OCI-LY7 (cell line): ENCODE measurements around the gene PSMD1. TPM values are rescaled to one million over a fixed set of nuclear protein-coding genes. Genes with fewer than 3 reads are reported as not detected.

Source experiments
- BruUV-seq: library from RNA; stranded (reverse); fragments of 400-500 nt; replicated peaks from 2 replicates; lab custom pipeline; 2021; lab: Mats Ljungman, UMichigan
- CTCF ChIA-PET: fragments of 300-600 bp; sonication (Branson Sonifier 250); formaldehyde crosslinking; loops from one replicate; lab custom pipeline; 2022; ENCODE audit warnings: antibody characterized with exemption; ENCODE audit not compliant: unreplicated experiment; lab: Charles Lee
- POLR2A ChIA-PET: fragments of 300-600 bp; sonication (Branson Sonifier 250); formaldehyde crosslinking; loops from one replicate; lab custom pipeline; 2022; ENCODE audit warnings: antibody characterized with exemption; lab: Charles Lee
- DNase-seq: peaks from one replicate; pipeline ENCODE4 v3.0.0-alpha.2; 2015; ENCODE audit warnings: low spot score
- H2AFZ ChIP-seq: fragments of 200-600 bp; sonication (generic), shearing (Covaris generic); 2 replicates; pipeline ENCODE4 v1.6.1; 2014; ENCODE audit warnings: mild to moderate bottlenecking, antibody characterized with exemption, low read length, moderate library complexity
- H3K27ac ChIP-seq: fragments of 200-600 bp; sonication (generic); 2 replicates; pipeline ENCODE4 v1.5.1; 2014; ENCODE audit warnings: mixed run types, low read depth, mild to moderate bottlenecking, moderate library complexity, low read length, inconsistent platforms; ENCODE audit not compliant: poor library complexity, severe bottlenecking
- H3K36me3 ChIP-seq: fragments of 200-600 bp; sonication (generic); 2 replicates; pipeline ENCODE4 v1.6.1; 2014; ENCODE audit warnings: mild to moderate bottlenecking, antibody characterized with exemption, low read length, moderate library complexity, mixed read lengths; ENCODE audit not compliant: insufficient read depth
- H3K4me1 ChIP-seq: fragments of 200-600 bp; sonication (generic); 2 replicates; pipeline ENCODE4 v1.5.1; 2014; ENCODE audit warnings: mild to moderate bottlenecking, low read length; ENCODE audit not compliant: insufficient read depth, poor library complexity, severe bottlenecking
- H3K4me2 ChIP-seq: fragments of 200-600 bp; sonication (generic); 2 replicates; pipeline ENCODE4 v1.6.1; 2014; ENCODE audit warnings: mild to moderate bottlenecking, low read length
- H3K4me3 ChIP-seq: fragments of 200-600 bp; sonication (generic); 2 replicates; pipeline ENCODE4 v1.5.1; 2014; ENCODE audit warnings: mild to moderate bottlenecking, low read depth, low read length; ENCODE audit not compliant: poor library complexity, severe bottlenecking
- H3K79me2 ChIP-seq: fragments of 200-600 bp; sonication (generic); 2 replicates; pipeline ENCODE4 v1.6.1; 2016; ENCODE audit warnings: low read depth, mild to moderate bottlenecking, low read length, moderate library complexity, mixed read lengths; ENCODE audit not compliant: insufficient read depth
- H3K9me2 ChIP-seq: fragments of 200-600 bp; sonication (generic); 2 replicates; pipeline ENCODE4 v1.6.1; 2016; ENCODE audit warnings: mild to moderate bottlenecking, low read length, mixed read lengths; ENCODE audit not compliant: insufficient read depth
- H3K9me3 ChIP-seq: fragments of 200-600 bp; sonication (generic); 2 replicates; pipeline ENCODE4 v1.6.1; 2014; ENCODE audit warnings: mild to moderate bottlenecking, mixed run types, low read length, mixed read lengths
- H4K20me1 ChIP-seq: fragments of 200-600 bp; sonication (generic); 2 replicates; pipeline ENCODE4 v1.6.1; 2014; ENCODE audit warnings: mild to moderate bottlenecking, antibody characterized with exemption, low read length, moderate library complexity, mixed read lengths; ENCODE audit not compliant: insufficient read depth
- EZH2phosphoT487 ChIP-seq: fragments of 200-600 bp; sonication (generic); IDR thresholded peaks from 2 replicates; pipeline ENCODE4 v1.6.1; 2018; ENCODE audit warnings: low read depth, borderline replicate concordance, mild to moderate bottlenecking, mixed run types, antibody characterized with exemption, low read length, moderate library complexity, mixed read lengths
- intact Hi-C: fragments of 100-400 bp; cut with micrococcal nuclease; formaldehyde crosslinking; loops from one replicate; pipeline ENCODE4 v1.10.0; 2022; ENCODE audit not compliant: unreplicated experiment
- total RNA-seq, 2 experiments: library from RNA; depleted of rRNA in 1 of 2; stranded (reverse); fragments of >200 nt in 1 of 2; shearing (Covaris generic) in 1 of 2; gene quantifications; 2 replicates each; pipeline ENCODE4 v1.2.3, GENCODE V29; 2014 to 2022
- TF ChIP-seq, protein P1 (sequence below): fragments of 200-600 bp; sonication (generic); conservative IDR thresholded peaks from 2 replicates; pipeline ENCODE4 v1.5.1; 2014; ENCODE audit warnings: mild to moderate bottlenecking, antibody characterized with exemption, low read length, moderate library complexity, mixed read lengths

Gene PSMD1
- total RNA-seq, 2 experiments from 2014 or later, result 60.5 to 105 TPM

GRCh38 chr2:231028889-231029288 lies 27.8 kb upstream of the PSMD1 start:
- Histone ChIP-seq H3K36me3 (no peaks in the 10 kb centered on the region), H2AFZ (no peak overlapping the region), H3K9me2 (no peaks in the 10 kb centered on the region), H3K9me3 (no peaks in the 10 kb centered on the region), H3K4me3 (no peak overlapping the region), H3K4me1 (peaks cover under 1% of the 10 kb centered on the region), H3K27ac (no peak overlapping the region), H4K20me1 (no peaks in the 10 kb centered on the region), H3K4me2 (no peak overlapping the region), H3K79me2 (no peaks in the 10 kb centered on the region)
- BruUV-seq, result no TSS peak
- DNase-seq, result no peak
- intact Hi-C loops, result no loop called here
- CTCF ChIA-PET, result no interaction called here
- TF ChIP-seq, protein P1, sequence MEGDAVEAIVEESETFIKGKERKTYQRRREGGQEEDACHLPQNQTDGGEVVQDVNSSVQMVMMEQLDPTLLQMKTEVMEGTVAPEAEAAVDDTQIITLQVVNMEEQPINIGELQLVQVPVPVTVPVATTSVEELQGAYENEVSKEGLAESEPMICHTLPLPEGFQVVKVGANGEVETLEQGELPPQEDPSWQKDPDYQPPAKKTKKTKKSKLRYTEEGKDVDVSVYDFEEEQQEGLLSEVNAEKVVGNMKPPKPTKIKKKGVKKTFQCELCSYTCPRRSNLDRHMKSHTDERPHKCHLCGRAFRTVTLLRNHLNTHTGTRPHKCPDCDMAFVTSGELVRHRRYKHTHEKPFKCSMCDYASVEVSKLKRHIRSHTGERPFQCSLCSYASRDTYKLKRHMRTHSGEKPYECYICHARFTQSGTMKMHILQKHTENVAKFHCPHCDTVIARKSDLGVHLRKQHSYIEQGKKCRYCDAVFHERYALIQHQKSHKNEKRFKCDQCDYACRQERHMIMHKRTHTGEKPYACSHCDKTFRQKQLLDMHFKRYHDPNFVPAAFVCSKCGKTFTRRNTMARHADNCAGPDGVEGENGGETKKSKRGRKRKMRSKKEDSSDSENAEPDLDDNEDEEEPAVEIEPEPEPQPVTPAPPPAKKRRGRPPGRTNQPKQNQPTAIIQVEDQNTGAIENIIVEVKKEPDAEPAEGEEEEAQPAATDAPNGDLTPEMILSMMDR, result no peak
- TF ChIP-seq EZH2phosphoT487, result no peak
- POLR2A ChIA-PET, result no interaction called here

DNA sequence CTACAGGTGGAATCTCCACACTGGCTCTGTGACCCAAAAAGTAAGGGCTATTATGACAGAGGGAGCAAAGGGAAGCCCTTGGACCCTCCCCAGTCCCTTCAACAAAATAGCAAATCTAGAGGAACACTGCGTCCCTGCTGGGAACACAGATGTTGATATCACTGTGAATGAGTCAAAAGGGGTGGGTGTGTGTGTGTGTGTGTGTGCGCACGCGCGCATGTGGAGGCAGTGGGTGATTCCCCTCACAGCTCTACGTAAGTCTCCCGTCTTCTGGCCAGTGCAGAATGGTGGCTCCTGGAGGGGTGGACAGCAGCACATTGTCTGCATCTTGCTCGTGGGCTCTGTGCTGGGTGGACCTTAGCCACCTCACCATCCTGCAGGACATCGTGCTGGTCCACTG lies 27.1 kb upstream of the PSMD1 start:
- DNase-seq, result no peak

DNA sequence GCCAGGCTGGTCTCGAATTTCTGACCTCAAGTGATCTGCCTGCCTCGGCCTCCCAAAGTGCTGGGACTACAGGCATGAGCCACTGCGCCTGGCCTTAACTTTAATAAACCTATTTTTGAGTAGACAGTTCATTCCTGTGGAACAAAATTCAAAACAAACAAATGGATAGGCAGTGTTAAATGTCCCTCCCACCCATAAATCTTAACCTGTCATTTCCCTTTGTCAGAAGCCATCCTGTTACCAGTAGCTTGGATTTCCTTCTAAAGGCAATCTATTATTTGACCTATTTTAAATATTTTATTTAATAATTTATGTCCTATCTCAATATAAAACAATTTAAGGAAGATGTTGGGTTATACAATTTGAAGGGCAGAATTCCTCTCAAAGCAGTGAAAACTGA lies 25.9 kb upstream of the PSMD1 start:
- Histone ChIP-seq H3K9me2 (no peaks in the 10 kb centered on the region), H3K9me3 (no peaks in the 10 kb centered on the region), H3K4me3 (no peak overlapping the region), H4K20me1 (no peaks in the 10 kb centered on the region), H3K27ac (no peak overlapping the region), H3K36me3 (no peaks in the 10 kb centered on the region), H3K4me1 (peaks cover 13% of the 10 kb centered on the region), H2AFZ (no peak overlapping the region), H3K4me2 (no peak overlapping the region), H3K79me2 (no peaks in the 10 kb centered on the region)
- ChIA-PET CTCF (no interaction called here), POLR2A (no interaction called here)
- DNase-seq, result no peak
- TF ChIP-seq, protein P1, result no peak
- TF ChIP-seq EZH2phosphoT487, result no peak
- intact Hi-C loops, result no loop called here
- no TSS peak for BruUV-seq

More for the DNA sequence above, 27.1 kb upstream of the PSMD1 start:
- CTCF ChIA-PET, result no interaction called here
- Histone ChIP-seq H3K9me2 (no peaks in the 10 kb centered on the region), H2AFZ (no peak overlapping the region), H3K4me2 (no peak overlapping the region), H3K79me2 (no peaks in the 10 kb centered on the region), H3K27ac (no peak overlapping the region), H3K36me3 (no peaks in the 10 kb centered on the region), H4K20me1 (no peaks in the 10 kb centered on the region), H3K4me1 (peaks cover 8% of the 10 kb centered on the region), H3K4me3 (no peak overlapping the region), H3K9me3 (no peaks in the 10 kb centered on the region)
- no TSS peak for BruUV-seq
- TF ChIP-seq EZH2phosphoT487, result no peak
- TF ChIP-seq, protein P1, result no peak
- POLR2A ChIA-PET, result interaction anchor here (0.5 to 0.6 kb wide), 3 partner anchors 15 to 448 kb away, joined by 3 to 4 read pairs (median 4); no protein-coding TSS in a partner anchor
- intact Hi-C loops, result no loop called here
